GM21529 (cell line): Measurements from ENCODE around the gene TREML2.
"Not testable (repeated sequence)": the region's sequence is repeated elsewhere in the genome, so short reads cannot be mapped to it uniquely, and the experiment has no call there.

Experiments
- ATAC-seq: cut with Tn5 transposase; IDR thresholded peaks from one replicate; pipeline ENCODE4 v1.9.1; 2021; ENCODE audit not compliant: unreplicated experiment

TREML2 gene

GRCh38 chr6:41200901-41201763 lies at the start of gene TREML2:
Gene TREML2 (minus strand): TSS chr6:41201149. CDS start chr6:41201008, 141 bp downstream.
- no peak for ATAC-seq

GRCh38 chr6:41247882-41248705 lies 47.1 kb upstream of the TREML2 start:
- ATAC-seq = no peak

- ATAC-seq = no peak
Measured at GRCh38 chr6:41247288-41247865, 46.4 kb upstream of the TREML2 start.

- ATAC-seq = not testable (repeated sequence)
Measured at GRCh38 chr6:41246529-41246928, 45.6 kb upstream of the TREML2 start.

- no peak for ATAC-seq
Measured at GRCh38 chr6:41239467-41240159, 38.7 kb upstream of the TREML2 start.

- ATAC-seq = no peak
Measured at GRCh38 chr6:41237128-41237527, 36.2 kb upstream of the TREML2 start.

- ATAC-seq = no peak
Measured at GRCh38 chr6:41236276-41236675, 35.3 kb upstream of the TREML2 start.

- no peak for ATAC-seq
Measured at GRCh38 chr6:41232667-41233066, 31.7 kb upstream of the TREML2 start.

- ATAC-seq = no peak
Measured at GRCh38 chr6:41231246-41231645, 30.3 kb upstream of the TREML2 start.

- ATAC-seq = no peak
Measured at GRCh38 chr6:41229721-41230120, 28.8 kb upstream of the TREML2 start.

- no peak for ATAC-seq
Measured at GRCh38 chr6:41228616-41229015, 27.7 kb upstream of the TREML2 start.

GRCh38 chr6:41228096-41228495 lies 27.1 kb upstream of the TREML2 start, which contains the start of gene TREML4:
Gene TREML4 (plus strand): TSS chr6:41228349. CDS start chr6:41228428, 79 bp downstream.
- no peak for ATAC-seq

- ATAC-seq = no peak
Measured at GRCh38 chr6:41226752-41227151, 25.8 kb upstream of the TREML2 start.

- ATAC-seq = no peak
Measured at GRCh38 chr6:41224800-41225199, 23.9 kb upstream of the TREML2 start.

GRCh38 chr6:41222513-41222912 lies 21.6 kb upstream of the TREML2 start:
- no peak for ATAC-seq

GRCh38 chr6:41222045-41222444 lies 21.1 kb upstream of the TREML2 start:
- ATAC-seq = no peak

GRCh38 chr6:41216616-41217015 lies 15.7 kb upstream of the TREML2 start:
- ATAC-seq = no peak

- ATAC-seq = no peak
Measured at GRCh38 chr6:41215777-41216176, 14.8 kb upstream of the TREML2 start.

GRCh38 chr6:41214559-41215238 lies 13.8 kb upstream of the TREML2 start:
- ATAC-seq = no peak

GRCh38 chr6:41209547-41210320 lies 8.8 kb upstream of the TREML2 start:
- no peak for ATAC-seq
